Skin epidermis (tissue), 12 donors: Measurements from ENCODE around the gene GCLM.
"Not testable (repeated sequence)": the region's sequence is repeated elsewhere in the genome, so short reads cannot be mapped to it uniquely, and the experiment has no call there.

ENCODE experiments used
- H3K27ac ChIP-seq, 21 experiments: fragments of 200-600 bp; sonication (generic) in 11 of 21; one replicate each; pipeline ENCODE4 v1.5.0; 2020; ENCODE audit warnings: mild to moderate bottlenecking in 3 of 21, inconsistent platforms in 2 of 21, moderate library complexity in 2 of 21
- H3K4me3 ChIP-seq, 7 experiments: fragments of 200-600 bp; sonication (generic) in 2 of 7; one replicate each; pipeline ENCODE4 v1.5.0; 2020; ENCODE audit warnings: inconsistent platforms in 2 of 7, mild to moderate bottlenecking in 2 of 7, moderate library complexity in 1 of 7

Gene GCLM, protein sequence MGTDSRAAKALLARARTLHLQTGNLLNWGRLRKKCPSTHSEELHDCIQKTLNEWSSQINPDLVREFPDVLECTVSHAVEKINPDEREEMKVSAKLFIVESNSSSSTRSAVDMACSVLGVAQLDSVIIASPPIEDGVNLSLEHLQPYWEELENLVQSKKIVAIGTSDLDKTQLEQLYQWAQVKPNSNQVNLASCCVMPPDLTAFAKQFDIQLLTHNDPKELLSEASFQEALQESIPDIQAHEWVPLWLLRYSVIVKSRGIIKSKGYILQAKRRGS

DNA sequence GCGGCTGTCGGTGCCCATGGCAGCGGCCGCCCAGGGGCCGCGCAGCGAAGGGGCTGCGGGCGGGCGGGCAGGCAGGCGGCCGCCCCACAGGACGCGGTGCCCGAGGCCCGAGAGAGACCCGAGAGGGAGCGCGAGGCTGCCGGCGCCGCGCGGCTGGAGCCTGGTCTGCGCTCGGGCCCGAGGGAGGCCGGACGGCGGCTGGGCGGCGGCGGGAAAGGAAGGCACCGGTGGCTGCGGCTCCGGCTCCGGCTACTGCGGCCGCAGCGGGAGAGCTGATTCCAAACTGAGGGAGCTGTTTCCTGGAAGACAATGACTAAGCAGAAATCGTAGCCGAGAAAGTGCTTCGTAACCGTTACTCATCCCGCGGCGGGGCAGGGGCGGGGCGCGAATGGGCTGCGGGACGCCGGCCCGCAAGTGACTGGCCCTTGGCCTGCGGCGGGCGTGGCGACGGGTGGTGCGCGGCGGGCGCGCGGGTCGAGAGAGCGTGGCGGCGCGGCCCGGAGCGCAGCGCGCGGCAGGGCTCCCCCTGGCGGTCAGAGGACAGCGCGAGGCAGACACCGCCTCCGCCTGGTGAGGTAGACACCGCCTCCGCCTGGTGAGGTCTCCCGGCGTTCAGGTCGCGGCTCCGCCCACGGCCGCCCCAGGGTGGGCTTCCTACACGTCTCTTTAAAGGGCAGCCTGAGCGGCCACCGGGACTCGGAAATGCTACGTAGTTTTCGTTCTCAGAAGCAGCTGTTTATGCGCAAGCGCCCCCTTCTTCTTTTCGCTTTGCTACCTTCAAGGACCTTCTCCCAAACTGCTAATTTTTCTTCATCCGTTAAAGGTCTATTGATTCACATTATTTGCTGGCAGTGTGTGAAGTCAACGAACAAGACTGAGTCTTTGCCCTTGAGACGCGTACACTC lies at the start of gene GCLM:
GCLM (minus strand) TSS at position 285 of the 905 bp plus-strand sequence; CDS start at position 18, 267 bp downstream.
- Histone ChIP-seq H3K27ac (peak within 1 kb of the TSS; percentile 62 to 89 (median 80)), H3K4me3 (peak within 1 kb of the TSS; percentile 51 to 91 (median 60))

DNA sequence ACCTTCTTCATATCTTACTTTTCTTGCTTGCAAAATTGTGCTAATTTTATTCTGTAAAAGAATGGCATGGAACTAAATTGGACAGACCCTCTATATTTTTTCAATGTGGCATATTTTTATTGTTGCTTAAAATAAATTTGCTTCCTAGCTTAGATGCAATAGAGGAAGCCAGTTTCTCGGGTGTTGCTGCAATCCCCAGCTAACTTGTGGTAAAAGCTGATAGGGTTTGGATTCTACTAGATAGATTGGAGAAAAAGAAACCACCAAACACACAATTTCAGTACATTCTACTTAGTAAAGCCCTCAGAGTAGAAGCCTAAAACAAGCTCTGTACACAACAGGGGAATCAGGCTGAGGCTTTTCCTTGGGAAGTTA lies 49.5 kb upstream of the GCLM start:
- Histone ChIP-seq H3K27ac (no peak overlapping the region), H3K4me3 (no peak overlapping the region)

DNA sequence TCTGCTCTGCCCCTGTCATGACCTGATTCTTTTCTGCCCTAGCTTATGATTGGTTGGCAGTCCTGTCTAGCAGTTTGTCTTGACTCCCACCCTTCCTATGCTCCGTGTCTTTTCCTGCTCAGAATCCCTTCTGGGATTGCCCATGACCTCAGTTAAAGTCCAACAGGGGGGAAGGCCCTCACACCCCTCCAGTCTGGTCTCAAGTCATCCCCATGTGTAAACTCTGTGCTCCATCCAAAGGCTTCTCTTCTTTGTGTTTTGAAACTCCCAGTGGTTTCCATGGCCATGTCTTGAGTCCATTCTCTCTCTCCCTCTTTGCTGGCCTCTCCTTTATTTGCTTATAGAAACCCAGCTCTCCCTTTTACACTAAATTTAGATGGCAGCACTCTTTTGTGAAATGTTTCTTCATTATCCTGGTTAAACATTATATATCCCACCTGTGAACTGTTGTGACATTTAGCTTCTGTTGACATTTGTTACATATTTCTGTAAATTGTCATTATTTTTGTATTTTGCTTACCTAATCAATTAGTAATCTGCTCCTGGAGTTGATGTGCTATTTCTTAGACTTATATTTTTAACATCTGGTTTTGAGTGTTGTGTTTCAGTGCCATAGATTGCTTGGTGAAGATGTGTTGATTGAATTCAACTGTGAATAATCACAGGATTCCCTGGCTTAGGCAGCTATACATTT lies 48.9 kb upstream of the GCLM start:
- Histone ChIP-seq H3K27ac (no peak overlapping the region), H3K4me3 (no peak overlapping the region)

DNA sequence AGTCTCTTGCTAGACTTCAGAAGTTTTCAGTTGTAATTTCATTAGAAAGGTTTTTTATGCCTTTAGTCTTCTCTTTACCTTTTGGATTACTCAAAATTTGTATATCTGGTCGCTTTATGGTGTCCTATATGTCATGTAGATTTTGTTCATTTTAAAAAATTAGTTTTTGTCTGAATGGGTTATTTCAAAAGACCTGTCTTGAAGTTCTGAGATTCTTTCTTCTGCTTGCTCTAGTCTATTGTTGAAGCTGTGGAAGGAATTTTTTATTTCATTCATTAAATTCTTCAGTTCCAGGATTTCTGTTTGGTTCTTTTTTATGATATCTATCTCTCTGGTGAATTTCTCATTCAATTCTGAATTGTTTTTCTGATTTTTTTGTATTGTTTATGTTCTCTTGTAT lies 46.5 kb upstream of the GCLM start:
- Histone ChIP-seq H3K4me3 (no peak overlapping the region), H3K27ac (no peak overlapping the region)

DNA sequence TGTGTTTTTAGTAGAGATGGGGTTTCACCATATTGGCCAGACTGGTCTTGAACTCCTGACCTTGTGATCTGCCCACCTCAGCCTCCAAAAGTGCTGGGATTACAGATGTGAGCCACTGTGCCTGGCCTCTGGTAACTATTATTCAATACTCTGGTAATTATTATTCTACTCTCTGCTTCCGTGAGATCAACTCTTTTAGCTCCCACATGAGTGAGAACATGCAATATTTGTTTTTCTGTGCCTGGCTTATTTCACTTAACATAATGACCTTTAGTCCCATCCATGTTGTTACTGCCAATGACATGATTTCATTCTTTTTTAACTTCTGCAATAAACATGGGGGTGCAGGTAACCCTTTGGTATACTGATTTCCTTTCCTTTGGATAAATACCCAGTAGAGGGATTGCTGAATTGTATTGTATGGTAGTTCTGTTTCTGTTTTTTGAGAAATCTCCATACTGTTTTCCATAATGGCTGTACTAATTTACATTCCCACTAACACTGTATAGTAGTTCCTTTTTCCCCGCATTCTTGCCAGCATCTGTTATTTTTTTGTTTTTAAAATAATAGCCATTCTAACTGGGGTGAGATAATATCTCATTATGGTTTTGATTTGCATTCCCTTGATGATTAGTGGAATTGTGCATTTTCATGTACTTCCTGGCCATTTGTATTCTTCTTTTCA lies 37.9 kb upstream of the GCLM start:
- not testable (repeated sequence) for H3K27ac ChIP-seq

DNA sequence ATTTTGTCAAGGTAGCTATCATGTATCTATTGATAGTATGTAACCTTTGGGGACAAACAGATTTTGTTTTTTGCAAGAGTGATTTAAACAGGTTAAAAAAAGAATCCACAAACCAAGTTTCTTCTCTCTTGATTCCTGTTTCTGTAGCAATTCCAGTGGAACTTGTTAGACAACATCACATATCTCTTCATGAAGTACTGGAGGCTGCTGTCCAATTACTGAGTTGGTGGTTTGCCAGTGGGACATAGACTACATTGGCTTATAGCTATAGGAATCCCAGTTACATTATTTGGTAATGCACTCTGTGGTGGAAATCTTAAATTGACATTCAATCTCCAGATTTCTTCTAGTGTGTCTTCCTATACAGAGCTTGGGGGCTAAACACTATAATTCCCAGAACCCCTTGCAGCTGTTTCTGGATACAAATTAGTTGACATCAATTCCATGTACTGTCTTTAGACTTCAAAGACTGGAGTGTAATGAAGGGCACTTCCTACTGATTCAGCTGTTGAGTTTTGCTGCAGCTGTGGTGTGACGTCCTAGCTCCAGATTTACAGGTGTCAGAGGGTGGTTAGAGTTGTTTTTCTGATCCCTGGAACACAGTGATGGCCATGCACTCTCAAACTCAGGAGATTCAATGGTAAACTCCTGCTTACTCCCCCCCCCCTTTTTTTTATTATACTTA lies 29.4 kb upstream of the GCLM start:
- Histone ChIP-seq H3K27ac (peak overlapping the region in 1 of 21 experiments; percentile 13), H3K4me3 (no peak overlapping the region)

More for the DNA sequence above, 37.9 kb upstream of the GCLM start:
- H3K4me3 ChIP-seq: not testable (repeated sequence)

DNA sequence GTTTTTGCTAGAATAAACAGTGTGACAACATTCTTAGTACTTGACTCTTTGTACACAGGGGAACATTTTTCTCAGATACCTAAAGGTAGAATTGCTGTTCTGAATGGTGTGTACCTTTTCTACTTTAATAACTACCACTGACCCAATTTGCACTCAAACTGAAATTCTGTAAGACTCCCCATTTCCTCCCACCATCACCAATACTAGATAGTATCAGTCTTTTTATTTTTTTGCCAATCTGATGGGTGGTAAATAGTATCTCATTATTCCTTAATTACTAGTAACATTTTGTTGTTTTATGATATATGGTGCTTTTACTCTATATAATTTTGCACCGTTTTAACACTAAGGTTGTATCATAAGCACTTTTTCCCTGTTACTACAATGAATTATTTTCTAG lies 28.8 kb upstream of the GCLM start:
- peak overlapping the region in 1 of 21 experiments; percentile 13 for H3K27ac ChIP-seq
- H3K4me3 ChIP-seq: no peak overlapping the region

DNA sequence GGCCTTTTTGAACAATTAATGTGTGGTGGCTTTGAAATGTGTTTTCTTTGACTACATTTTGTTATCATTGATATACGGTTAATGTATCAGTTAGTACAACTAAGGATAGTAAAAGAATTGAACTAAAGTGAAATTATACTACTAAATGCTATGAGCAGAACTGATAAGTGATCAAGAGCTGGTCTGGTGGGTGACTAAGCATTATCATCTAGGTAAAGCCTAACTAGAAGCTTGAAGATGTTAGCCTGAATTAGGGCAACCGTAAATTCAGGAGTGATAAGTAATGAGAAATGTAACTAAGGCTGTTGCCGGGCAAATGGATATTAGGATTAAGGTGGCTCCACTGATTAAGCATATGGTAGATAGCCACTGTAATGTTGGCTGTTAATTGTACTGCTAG lies 16.0 kb upstream of the GCLM start:
- Histone ChIP-seq H3K4me3 (no peak overlapping the region), H3K27ac (no peak overlapping the region)

DNA sequence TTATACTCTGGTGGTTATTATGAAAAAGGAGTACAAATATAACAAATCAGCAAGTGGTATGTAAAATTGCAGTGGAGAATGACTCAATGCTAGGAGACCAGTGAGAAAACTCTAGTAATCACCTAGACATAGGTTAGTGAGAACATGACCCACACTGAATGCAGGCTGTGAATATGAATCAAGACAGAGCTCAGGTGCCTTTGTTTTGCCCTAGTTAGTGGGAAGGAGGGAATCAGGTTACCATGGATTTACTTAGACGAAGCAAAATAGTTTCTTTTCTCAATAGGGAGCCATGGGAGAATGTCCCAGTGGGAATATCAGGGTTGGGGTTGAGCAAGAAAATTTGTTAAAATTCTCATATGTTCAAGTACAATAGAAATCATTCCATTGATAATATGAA lies 10.6 kb upstream of the GCLM start:
- Histone ChIP-seq H3K4me3 (no peak overlapping the region), H3K27ac (no peak overlapping the region)

DNA sequence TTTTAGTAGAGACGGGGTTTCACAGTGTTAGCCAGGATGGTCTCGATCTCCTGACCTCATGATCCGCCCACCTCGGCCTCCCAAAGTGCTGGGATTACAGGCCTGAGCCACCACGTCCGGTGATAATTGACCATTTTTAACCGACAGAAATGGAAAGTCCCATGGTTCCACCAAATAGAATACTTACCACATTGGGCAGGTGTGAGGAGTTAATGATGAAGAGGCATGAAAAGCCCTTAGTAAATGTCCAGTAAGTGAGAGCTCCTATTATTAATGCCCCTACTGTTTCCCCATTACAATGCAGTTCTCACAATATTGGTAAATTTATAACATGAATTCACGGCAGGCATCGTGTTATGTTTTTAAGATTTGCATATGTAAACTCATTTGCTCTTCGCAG lies 8.1 kb upstream of the GCLM start:
- Histone ChIP-seq H3K27ac (no peak overlapping the region), H3K4me3 (no peak overlapping the region)

DNA sequence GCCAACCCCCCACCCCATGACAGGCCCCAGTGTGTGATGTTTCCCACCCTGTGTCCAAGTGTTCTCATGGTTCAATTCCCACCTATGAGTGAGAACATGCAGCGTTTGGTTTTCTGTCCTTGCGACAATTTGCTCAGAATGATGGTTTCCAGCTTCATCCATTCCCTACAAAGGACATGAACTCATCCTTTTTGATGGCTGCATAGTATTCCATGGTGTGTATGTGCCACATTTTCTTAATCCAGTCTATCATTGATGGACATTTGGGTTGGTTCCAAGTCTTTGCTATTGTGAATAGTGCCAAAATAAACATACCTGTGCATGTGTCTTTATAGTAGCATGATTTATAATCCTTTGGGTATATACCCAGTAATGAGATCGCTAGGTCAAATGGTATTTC lies 1.6 kb upstream of the GCLM start:
- H3K27ac ChIP-seq, H3K4me3 ChIP-seq: not testable (repeated sequence)

DNA sequence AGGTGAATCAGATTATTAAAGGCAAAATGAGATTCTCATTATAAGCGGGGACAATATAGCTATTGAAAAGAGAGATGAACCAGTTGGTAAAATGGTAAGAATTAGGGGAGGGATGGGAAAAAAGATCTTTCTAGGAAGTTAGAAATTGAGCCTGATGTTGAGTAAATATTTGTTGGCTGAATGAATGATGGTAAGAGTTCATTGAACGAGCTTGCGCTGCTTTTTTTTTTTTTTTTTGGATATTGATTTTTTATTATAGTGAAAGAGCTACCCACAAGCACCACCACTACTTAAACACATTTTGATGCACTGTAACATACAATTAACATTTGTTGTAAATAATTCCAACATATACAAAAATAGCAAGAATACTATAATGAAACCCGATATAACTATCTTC lies 1.1 kb upstream of the GCLM start:
- no peak overlapping the region for H3K4me3 ChIP-seq
- H3K27ac ChIP-seq: peak overlapping the region in 3 of 21 experiments; percentile 80 to 87 (median 85)

DNA sequence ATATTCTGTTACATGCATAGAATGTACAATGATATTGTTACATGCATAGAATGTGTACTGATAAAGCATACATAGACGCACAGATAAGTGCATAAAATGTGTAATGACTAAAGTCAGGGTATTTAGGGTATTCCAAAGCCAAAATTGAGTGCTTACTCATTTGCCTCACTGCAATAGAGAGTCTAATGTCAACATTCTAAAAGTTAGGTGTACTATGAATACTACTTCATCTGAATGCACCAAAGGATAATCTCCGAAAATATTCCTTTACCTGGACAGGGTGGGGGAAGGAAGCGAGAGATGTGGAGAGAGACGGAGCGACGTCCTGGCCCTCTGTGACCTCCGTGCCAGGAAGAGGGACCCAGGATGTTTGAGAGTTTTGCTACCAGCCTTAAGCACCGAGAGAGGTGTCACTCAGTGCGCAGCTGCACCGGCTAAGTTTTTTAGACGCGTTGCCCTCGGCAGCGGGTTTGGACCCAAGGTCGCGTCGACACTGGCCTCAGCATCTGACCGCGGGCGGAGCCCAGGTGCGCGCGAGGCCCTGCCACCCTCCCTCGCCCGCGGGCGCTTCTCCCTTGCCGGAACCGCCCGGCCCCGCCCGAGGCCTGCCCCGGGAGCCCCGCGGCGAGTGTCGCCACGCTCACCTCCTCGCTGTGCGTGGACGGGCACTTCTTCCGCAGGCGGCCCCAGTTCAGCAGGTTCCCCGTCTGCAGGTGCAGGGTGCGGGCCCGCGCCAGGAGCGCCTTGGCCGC lies 660 bp downstream of the GCLM start:
- H3K27ac ChIP-seq: peak overlapping the region; percentile 62 to 89 (median 80)
- H3K4me3 ChIP-seq: peak overlapping the region; percentile 51 to 91 (median 60)

DNA sequence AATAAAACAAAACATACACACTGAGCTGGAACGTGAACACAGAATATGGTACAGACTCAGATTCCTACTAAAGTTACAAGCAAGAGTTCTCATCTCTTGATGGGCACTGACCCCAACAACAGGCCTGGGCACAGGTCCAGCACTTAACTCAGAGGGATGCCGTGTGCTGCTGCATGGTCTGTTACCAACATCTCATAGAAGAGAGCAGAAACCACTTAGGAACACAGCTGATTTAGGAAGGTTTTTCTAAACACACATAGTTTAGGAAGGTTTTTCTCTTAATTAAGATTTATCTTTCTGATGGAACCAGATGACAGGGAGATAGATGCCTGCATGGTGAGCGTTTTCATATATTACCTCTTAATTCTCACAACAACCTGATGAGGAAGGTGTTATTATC lies 1.5 kb downstream of the GCLM start:
- H3K4me3 ChIP-seq: peak overlapping the region in 1 of 7 experiments; percentile 91

DNA sequence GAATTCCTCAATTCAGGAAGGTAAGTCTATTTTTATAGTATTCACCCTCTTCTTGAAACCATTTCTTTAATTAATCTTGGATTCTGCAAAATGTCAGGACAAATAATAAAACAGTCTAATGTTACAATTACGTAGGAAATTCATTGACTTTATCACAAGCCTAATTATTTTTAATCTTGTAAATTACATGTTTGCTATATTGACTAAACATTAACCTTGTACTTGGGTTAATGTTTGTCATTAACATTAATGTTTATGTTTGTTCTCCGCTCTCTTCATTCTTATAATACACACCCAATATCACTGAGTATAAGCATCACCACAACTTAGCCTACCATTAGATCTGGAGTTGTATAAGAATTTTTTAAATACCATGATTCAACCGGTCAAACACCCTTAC lies 2.8 kb downstream of the GCLM start:
- H3K27ac ChIP-seq: no peak overlapping the region
- no peak overlapping the region for H3K4me3 ChIP-seq

More for the DNA sequence above, 1.5 kb downstream of the GCLM start:
- no peak overlapping the region for H3K27ac ChIP-seq

DNA sequence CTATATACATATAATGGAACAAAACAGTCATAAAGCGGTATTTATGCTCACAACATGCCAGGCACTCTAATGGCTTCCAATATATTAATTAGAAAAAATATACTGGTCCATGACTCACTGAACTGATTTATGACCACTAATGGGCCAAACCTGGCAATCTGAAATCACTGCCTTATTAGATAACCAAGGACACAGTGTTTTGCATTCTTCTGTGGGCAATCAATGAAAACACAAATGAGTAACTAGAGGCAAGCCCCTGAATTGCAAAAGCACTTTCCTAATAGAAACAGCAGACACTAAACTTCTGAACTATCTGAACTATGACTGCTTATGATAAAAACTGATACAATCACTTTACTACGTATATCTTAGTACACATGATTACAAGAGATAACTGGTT lies 3.5 kb downstream of the GCLM start:
- H3K27ac ChIP-seq: no peak overlapping the region
- H3K4me3 ChIP-seq: no peak overlapping the region

DNA sequence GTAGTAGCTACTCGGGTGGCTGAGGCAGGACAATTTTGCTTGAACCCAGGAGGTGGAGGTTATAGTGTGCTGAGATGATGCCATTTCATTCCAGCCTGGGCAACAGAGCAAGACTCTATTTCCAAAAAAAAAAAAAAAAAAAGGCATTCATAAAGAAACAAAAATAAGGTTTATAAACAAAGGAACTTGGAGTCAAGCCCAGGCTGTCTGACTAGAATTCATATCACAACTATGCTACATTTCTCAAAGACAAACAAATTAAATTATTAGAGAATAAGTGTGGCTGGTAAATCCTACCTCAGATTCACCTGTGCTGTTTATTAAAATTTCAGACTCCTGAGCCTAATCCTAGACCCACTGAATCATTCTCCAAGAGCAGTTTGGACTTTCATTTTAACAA lies 4.2 kb downstream of the GCLM start:
- H3K27ac ChIP-seq: peak overlapping the region in 5 of 21 experiments; percentile 15 to 52 (median 34)

DNA sequence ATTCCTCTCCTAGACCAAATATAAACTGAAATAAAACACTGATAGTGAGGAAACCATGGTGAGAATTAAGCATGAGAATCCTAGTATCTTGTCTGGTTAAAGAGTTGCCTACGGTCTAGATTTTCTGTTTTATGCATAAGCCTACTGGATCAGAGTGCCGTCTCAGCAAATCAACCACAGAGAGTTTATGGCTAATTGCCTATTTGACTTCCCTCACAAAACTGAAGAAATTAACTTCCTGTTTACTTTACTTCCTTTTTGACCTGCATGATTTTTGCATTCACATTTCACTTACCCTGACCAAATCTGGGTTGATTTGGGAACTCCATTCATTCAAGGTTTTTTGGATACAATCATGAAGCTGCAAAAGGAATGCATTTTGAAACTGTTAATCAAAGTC lies 5.0 kb downstream of the GCLM start:
- Histone ChIP-seq H3K4me3 (no peak overlapping the region), H3K27ac (peak overlapping the region in 5 of 21 experiments; percentile 3 to 52 (median 34))

More for the DNA sequence above, 4.2 kb downstream of the GCLM start:
- H3K4me3 ChIP-seq: no peak overlapping the region
